WTC11 (cell line): ENCODE measurements around the gene FAM149B1. TPM values are rescaled to one million over a fixed set of nuclear protein-coding genes. Genes with fewer than 3 reads are reported as not detected.

Experiments used
- ATAC-seq: fragments of 200-7000 bp; cut with Tn5 transposase; 2 replicates; pipeline ENCODE4 v1.10.0; 2021; ENCODE audit warnings: mild to moderate bottlenecking, moderate library complexity
- CTCF ChIA-PET: fragments of 300-600 bp; sonication (Branson Sonifier 250); formaldehyde crosslinking; loops from one replicate; lab custom pipeline; 2021; ENCODE audit warnings: antibody characterized with exemption; lab: Charles Lee
- POLR2A ChIA-PET: fragments of 350-600 bp; sonication (Branson Sonifier 250); formaldehyde crosslinking; loops from one replicate; lab custom pipeline; 2021; ENCODE audit warnings: antibody characterized with exemption; lab: Charles Lee
- DNase-seq: peaks from one replicate; pipeline ENCODE4 v3.0.0; 2021; ENCODE audit warnings: low spot score
- H3K27ac Mint-ChIP-seq: 2 replicates; pipeline ENCODE4 v1.8.0; 2021; ENCODE audit warnings: mixed read lengths
- H3K27me3 Mint-ChIP-seq: 2 replicates; pipeline ENCODE4 v1.8.0; 2021; ENCODE audit warnings: low read depth, mild to moderate bottlenecking, moderate library complexity, mixed read lengths
- H3K36me3 Mint-ChIP-seq: 2 replicates; pipeline ENCODE4 v1.8.0; 2021; ENCODE audit warnings: mixed read lengths
- H3K4me1 Mint-ChIP-seq: 2 replicates; pipeline ENCODE4 v1.8.0; 2022; ENCODE audit warnings: mixed read lengths
- H3K4me3 Mint-ChIP-seq: 2 replicates; pipeline ENCODE4 v1.8.0; 2021; ENCODE audit warnings: mild to moderate bottlenecking, moderate library complexity, mixed read lengths
- H3K9me3 Mint-ChIP-seq: 2 replicates; pipeline ENCODE4 v1.8.0; 2021; ENCODE audit warnings: mixed read lengths
- ESRRA ChIP-seq: sonication (generic); formaldehyde crosslinking; IDR thresholded peaks from 2 replicates; pipeline ENCODE4 v1.8.1; 2022; ENCODE audit warnings: mild to moderate bottlenecking, missing genetic modification reagents, borderline replicate concordance
- HMGA2 ChIP-seq: fragments of 250-450 bp; sonication (Bioruptor Pico); IDR thresholded peaks from 2 replicates; pipeline ENCODE4 v1.4.0; 2021; ENCODE audit warnings: mild to moderate bottlenecking, moderate library complexity
- MXD4 ChIP-seq: fragments of 250-450 bp; sonication (Bioruptor Pico); IDR thresholded peaks from 2 replicates; pipeline ENCODE4 v1.8.0; 2021; ENCODE audit warnings: mild to moderate bottlenecking, moderate library complexity, borderline replicate concordance
- MYBL2 ChIP-seq: sonication (generic); formaldehyde crosslinking; IDR thresholded peaks from 2 replicates; pipeline ENCODE4 v1.8.1; 2023; ENCODE audit warnings: mild to moderate bottlenecking, moderate library complexity, missing genetic modification reagents
- NR1H2 ChIP-seq: sonication (generic); formaldehyde crosslinking; IDR thresholded peaks from 2 replicates; pipeline ENCODE4 v1.9.0; 2021; ENCODE audit warnings: mild to moderate bottlenecking, moderate library complexity, missing genetic modification reagents
- OVOL2 ChIP-seq: fragments of 250-450 bp; sonication (Bioruptor Pico); IDR thresholded peaks from 2 replicates; pipeline ENCODE4 v1.9.0; 2021; ENCODE audit warnings: mild to moderate bottlenecking, borderline replicate concordance
- PRRX2 ChIP-seq: fragments of 250-450 bp; sonication (Bioruptor Pico); IDR thresholded peaks from 2 replicates; pipeline ENCODE4 v1.8.0; 2021; ENCODE audit warnings: mild to moderate bottlenecking
- RELA ChIP-seq: sonication (generic); formaldehyde crosslinking; IDR thresholded peaks from 2 replicates; pipeline ENCODE4 v1.8.1; 2022; ENCODE audit warnings: missing genetic modification reagents, mild to moderate bottlenecking, borderline replicate concordance
- SMAD3 ChIP-seq: sonication (generic); formaldehyde crosslinking; IDR thresholded peaks from 2 replicates; pipeline ENCODE4 v1.8.0; 2022; ENCODE audit warnings: missing genetic modification reagents, mild to moderate bottlenecking, borderline replicate concordance
- TCF7 ChIP-seq: sonication (generic); formaldehyde crosslinking; IDR thresholded peaks from 2 replicates; pipeline ENCODE4 v1.8.0; 2022; ENCODE audit warnings: mild to moderate bottlenecking, low read depth, missing genetic modification reagents, moderate library complexity
- TEAD1 ChIP-seq: sonication (generic); formaldehyde crosslinking; IDR thresholded peaks from 2 replicates; pipeline ENCODE4 v1.8.0; 2022; ENCODE audit warnings: mild to moderate bottlenecking, missing genetic modification reagents
- ZNF219 ChIP-seq: sonication (generic); formaldehyde crosslinking; IDR thresholded peaks from 2 replicates; pipeline ENCODE4 v1.8.0; 2023; ENCODE audit warnings: missing genetic modification reagents, mild to moderate bottlenecking, borderline replicate concordance
- ZNF263 ChIP-seq: sonication (generic); formaldehyde crosslinking; IDR thresholded peaks from 2 replicates; pipeline ENCODE4 v1.8.1; 2022; ENCODE audit warnings: low read depth, mild to moderate bottlenecking, moderate library complexity, missing genetic modification reagents
- ZNF423 ChIP-seq: fragments of 250-450 bp; sonication (Bioruptor Pico); IDR thresholded peaks from 2 replicates; pipeline ENCODE4 v2.1.2; 2022; ENCODE audit warnings: mild to moderate bottlenecking, moderate library complexity
- ZNF671 ChIP-seq: fragments of 250-450 bp; sonication (Bioruptor Pico); IDR thresholded peaks from 2 replicates; pipeline ENCODE4 v1.8.0; 2021; ENCODE audit warnings: mild to moderate bottlenecking
- total RNA-seq: library from RNA; stranded (reverse); gene quantifications from 3 replicates; pipeline ENCODE4 v1.2.3, GENCODE V29; 2021
- TF ChIP-seq, protein P1 (sequence below): sonication (generic); formaldehyde crosslinking; IDR thresholded peaks from 2 replicates; pipeline ENCODE4 v1.8.1; 2023; ENCODE audit warnings: mild to moderate bottlenecking, missing genetic modification reagents, borderline replicate concordance
- TF ChIP-seq, protein P2 (sequence below): fragments of 250-450 bp; sonication (Bioruptor Pico); conservative IDR thresholded peaks from 2 replicates; pipeline ENCODE4 v1.9.0; 2021; ENCODE audit warnings: mild to moderate bottlenecking
- TF ChIP-seq, protein P3 (sequence below): sonication (generic); formaldehyde crosslinking; IDR thresholded peaks from 2 replicates; pipeline ENCODE4 v1.8.0; 2022; ENCODE audit warnings: mild to moderate bottlenecking, missing genetic modification reagents
- TF ChIP-seq, protein P4 (sequence below): sonication (generic); formaldehyde crosslinking; conservative IDR thresholded peaks from 2 replicates; pipeline ENCODE4 v1.8.1; 2022; ENCODE audit warnings: mild to moderate bottlenecking, missing genetic modification reagents
- TF ChIP-seq, protein P5 (sequence below): sonication (generic); formaldehyde crosslinking; IDR thresholded peaks from 2 replicates; pipeline ENCODE4 v1.8.0; 2022; ENCODE audit warnings: mild to moderate bottlenecking, missing genetic modification reagents

The FAM149B1 gene
- total RNA-seq, 1 experiment from 2014 or later, result 13.8 TPM

DNA sequence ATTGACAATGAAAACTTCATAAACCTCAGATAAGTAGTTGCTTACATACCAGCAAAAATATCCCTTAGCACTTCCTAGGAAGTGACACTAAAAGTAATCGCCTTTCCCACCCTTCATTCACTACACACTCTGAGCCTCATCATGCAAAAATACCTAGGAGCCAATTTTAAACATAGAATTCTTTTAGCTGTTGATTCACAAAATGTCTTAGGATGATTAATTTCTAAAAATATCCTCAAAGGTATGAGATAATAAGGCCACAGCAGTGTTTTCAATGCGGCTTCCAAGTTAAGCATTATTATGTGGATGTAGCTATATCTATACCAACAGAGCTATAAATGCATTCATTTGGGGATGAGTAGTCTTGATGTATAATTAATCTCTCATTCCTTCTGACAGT lies 66.0 kb downstream of the FAM149B1 start:
- TF ChIP-seq PRRX2 (no peak), TCF7 (CRISPR knock-in tag) (no peak), HMGA2 (no peak), MXD4 (CRISPR knock-in tag) (no peak), TEAD1 (CRISPR knock-in tag) (no peak)
- H3K9me3 Mint-ChIP-seq, result no peaks in the 10 kb centered on the region
- H3K4me3 Mint-ChIP-seq, result no peak overlapping the region
- ChIA-PET CTCF (interaction anchor here (1.1 kb wide), 1 partner anchor 13 kb away, joined by 5 read pairs; the partner anchor contains the start of gene DNAJC9), POLR2A (interaction anchor here (1.5 kb wide), 1 partner anchor 13 kb away, joined by 4 read pairs; the partner anchor contains the start of gene DNAJC9)
- no peaks in the 10 kb centered on the region for H3K27me3 Mint-ChIP-seq
- H3K4me1 Mint-ChIP-seq, result no peaks in the 10 kb centered on the region
- H3K27ac Mint-ChIP-seq, result no peak overlapping the region
- peaks cover 21% of the 10 kb centered on the region for H3K36me3 Mint-ChIP-seq
- no peak for ATAC-seq
- no peak for DNase-seq

DNA sequence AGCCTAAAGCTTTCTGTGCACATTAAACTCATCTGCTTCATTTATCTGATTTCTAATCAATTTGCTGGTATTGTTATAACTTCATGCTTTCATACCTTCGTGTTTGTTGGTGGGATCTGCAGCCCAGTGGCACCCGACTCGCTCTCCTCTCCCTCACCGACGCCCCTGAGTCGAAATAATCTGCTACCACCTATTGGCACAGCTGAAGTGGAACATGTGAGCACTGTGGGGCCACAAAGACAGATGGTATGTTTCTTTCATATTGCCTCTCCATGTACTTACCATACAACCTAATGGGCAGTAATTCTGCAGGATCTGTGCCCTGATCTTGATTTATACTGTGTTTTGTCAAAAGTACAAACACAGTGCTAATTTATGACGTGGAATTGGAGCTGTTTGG lies 66.8 kb downstream of the FAM149B1 start:
- Mint-ChIP-seq H3K9me3 (no peaks in the 10 kb centered on the region), H3K27ac (no peak overlapping the region), H3K4me1 (no peaks in the 10 kb centered on the region), H3K36me3 (peaks cover 29% of the 10 kb centered on the region), H3K27me3 (no peaks in the 10 kb centered on the region), H3K4me3 (no peak overlapping the region)
- TF ChIP-seq MYBL2 (CRISPR knock-in tag) (no peak), ZNF671 (CRISPR knock-in tag) (no peak), HMGA2 (no peak), ZNF219 (CRISPR knock-in tag) (no peak), ESRRA (CRISPR knock-in tag) (no peak), ZNF423 (no peak), OVOL2 (CRISPR knock-in tag) (no peak), NR1H2 (CRISPR knock-in tag) (no peak), RELA (CRISPR knock-in tag) (no peak), ZNF263 (CRISPR knock-in tag) (no peak), TCF7 (CRISPR knock-in tag) (no peak), SMAD3 (no peak)
- TF ChIP-seq, protein P1, sequence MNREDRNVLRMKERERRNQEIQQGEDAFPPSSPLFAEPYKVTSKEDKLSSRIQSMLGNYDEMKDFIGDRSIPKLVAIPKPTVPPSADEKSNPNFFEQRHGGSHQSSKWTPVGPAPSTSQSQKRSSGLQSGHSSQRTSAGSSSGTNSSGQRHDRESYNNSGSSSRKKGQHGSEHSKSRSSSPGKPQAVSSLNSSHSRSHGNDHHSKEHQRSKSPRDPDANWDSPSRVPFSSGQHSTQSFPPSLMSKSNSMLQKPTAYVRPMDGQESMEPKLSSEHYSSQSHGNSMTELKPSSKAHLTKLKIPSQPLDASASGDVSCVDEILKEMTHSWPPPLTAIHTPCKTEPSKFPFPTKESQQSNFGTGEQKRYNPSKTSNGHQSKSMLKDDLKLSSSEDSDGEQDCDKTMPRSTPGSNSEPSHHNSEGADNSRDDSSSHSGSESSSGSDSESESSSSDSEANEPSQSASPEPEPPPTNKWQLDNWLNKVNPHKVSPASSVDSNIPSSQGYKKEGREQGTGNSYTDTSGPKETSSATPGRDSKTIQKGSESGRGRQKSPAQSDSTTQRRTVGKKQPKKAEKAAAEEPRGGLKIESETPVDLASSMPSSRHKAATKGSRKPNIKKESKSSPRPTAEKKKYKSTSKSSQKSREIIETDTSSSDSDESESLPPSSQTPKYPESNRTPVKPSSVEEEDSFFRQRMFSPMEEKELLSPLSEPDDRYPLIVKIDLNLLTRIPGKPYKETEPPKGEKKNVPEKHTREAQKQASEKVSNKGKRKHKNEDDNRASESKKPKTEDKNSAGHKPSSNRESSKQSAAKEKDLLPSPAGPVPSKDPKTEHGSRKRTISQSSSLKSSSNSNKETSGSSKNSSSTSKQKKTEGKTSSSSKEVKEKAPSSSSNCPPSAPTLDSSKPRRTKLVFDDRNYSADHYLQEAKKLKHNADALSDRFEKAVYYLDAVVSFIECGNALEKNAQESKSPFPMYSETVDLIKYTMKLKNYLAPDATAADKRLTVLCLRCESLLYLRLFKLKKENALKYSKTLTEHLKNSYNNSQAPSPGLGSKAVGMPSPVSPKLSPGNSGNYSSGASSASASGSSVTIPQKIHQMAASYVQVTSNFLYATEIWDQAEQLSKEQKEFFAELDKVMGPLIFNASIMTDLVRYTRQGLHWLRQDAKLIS (CRISPR knock-in tag), result no peak
- TF ChIP-seq, protein P2, sequence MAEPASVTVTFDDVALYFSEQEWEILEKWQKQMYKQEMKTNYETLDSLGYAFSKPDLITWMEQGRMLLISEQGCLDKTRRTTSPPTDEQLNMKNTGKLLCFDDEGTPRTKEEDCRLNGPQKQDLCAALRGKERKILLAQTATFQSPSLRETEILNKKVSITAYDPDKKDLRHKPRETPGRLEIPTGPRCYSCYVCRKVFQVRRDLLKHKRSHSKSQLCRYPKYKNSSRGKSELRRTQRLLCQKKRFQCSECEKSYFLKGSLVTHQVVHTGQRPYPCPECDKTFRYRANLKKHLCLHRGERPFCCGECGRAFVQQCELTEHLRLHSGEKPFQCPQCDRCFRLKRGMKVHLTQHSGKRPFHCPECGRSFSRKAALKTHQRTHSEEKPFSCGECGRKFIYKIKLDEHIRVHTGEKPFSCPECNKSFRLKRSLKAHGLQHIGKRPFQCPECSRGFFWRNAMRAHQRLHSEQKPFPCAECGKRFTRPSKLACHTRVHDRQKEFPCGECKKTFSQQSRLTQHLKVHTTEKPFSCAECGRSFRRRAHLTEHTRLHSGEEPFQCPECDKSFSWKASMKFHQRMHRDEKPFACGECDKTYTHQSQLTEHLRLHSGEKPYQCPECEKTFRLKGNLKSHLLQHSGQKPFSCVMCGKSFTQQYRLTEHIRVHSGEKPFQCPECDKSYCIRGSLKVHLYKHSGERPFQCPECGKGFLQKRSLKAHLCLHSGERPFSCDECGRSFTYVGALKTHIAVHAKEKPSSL (CRISPR knock-in tag), result no peak
- TF ChIP-seq, protein P3, sequence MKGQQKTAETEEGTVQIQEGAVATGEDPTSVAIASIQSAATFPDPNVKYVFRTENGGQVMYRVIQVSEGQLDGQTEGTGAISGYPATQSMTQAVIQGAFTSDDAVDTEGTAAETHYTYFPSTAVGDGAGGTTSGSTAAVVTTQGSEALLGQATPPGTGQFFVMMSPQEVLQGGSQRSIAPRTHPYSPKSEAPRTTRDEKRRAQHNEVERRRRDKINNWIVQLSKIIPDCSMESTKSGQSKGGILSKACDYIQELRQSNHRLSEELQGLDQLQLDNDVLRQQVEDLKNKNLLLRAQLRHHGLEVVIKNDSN (CRISPR knock-in tag), result no peak
- TF ChIP-seq, protein P4, sequence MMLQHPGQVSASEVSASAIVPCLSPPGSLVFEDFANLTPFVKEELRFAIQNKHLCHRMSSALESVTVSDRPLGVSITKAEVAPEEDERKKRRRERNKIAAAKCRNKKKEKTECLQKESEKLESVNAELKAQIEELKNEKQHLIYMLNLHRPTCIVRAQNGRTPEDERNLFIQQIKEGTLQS (CRISPR knock-in tag), result no peak
- TF ChIP-seq, protein P5, sequence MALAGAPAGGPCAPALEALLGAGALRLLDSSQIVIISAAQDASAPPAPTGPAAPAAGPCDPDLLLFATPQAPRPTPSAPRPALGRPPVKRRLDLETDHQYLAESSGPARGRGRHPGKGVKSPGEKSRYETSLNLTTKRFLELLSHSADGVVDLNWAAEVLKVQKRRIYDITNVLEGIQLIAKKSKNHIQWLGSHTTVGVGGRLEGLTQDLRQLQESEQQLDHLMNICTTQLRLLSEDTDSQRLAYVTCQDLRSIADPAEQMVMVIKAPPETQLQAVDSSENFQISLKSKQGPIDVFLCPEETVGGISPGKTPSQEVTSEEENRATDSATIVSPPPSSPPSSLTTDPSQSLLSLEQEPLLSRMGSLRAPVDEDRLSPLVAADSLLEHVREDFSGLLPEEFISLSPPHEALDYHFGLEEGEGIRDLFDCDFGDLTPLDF (CRISPR knock-in tag), result no peak
- DNase-seq, result no peak
- ChIA-PET CTCF (no interaction called here), POLR2A (interaction anchor here (1.5 kb wide), 1 partner anchor 12 kb away, joined by 4 read pairs; the partner anchor contains the start of gene DNAJC9)
- no peak for ATAC-seq
